WTC11 (cell line): ENCODE measurements around the gene BRAF. TPM values are rescaled to one million over a fixed set of nuclear protein-coding genes. Genes with fewer than 3 reads are reported as not detected.

Experiments used
- ATAC-seq: fragments of 200-7000 bp; cut with Tn5 transposase; 2 replicates; pipeline ENCODE4 v1.10.0; 2021; ENCODE audit warnings: mild to moderate bottlenecking, moderate library complexity
- CTCF ChIA-PET: fragments of 300-600 bp; sonication (Branson Sonifier 250); formaldehyde crosslinking; loops from one replicate; lab custom pipeline; 2021; ENCODE audit warnings: antibody characterized with exemption; lab: Charles Lee
- POLR2A ChIA-PET: fragments of 350-600 bp; sonication (Branson Sonifier 250); formaldehyde crosslinking; loops from one replicate; lab custom pipeline; 2021; ENCODE audit warnings: antibody characterized with exemption; lab: Charles Lee
- DNase-seq: peaks from one replicate; pipeline ENCODE4 v3.0.0; 2021; ENCODE audit warnings: low spot score
- H3K27ac Mint-ChIP-seq: 2 replicates; pipeline ENCODE4 v1.8.0; 2021; ENCODE audit warnings: mixed read lengths
- H3K27me3 Mint-ChIP-seq: 2 replicates; pipeline ENCODE4 v1.8.0; 2021; ENCODE audit warnings: low read depth, mild to moderate bottlenecking, moderate library complexity, mixed read lengths
- H3K36me3 Mint-ChIP-seq: 2 replicates; pipeline ENCODE4 v1.8.0; 2021; ENCODE audit warnings: mixed read lengths
- H3K4me1 Mint-ChIP-seq: 2 replicates; pipeline ENCODE4 v1.8.0; 2022; ENCODE audit warnings: mixed read lengths
- H3K4me3 Mint-ChIP-seq: 2 replicates; pipeline ENCODE4 v1.8.0; 2021; ENCODE audit warnings: mild to moderate bottlenecking, moderate library complexity, mixed read lengths
- H3K9me3 Mint-ChIP-seq: 2 replicates; pipeline ENCODE4 v1.8.0; 2021; ENCODE audit warnings: mixed read lengths
- CREB1 ChIP-seq: sonication (generic); formaldehyde crosslinking; IDR thresholded peaks from 2 replicates; pipeline ENCODE4 v1.8.0; 2023; ENCODE audit warnings: mild to moderate bottlenecking, missing genetic modification reagents
- CTCF ChIP-seq: fragments of 200-600 bp; IDR thresholded peaks from 2 replicates; pipeline ENCODE4 v1.8.0; 2022; ENCODE audit warnings: antibody characterized with exemption
- ERG ChIP-seq: fragments of 250-450 bp; sonication (Bioruptor Pico); IDR thresholded peaks from 2 replicates; pipeline ENCODE4 v1.8.0; 2021; ENCODE audit warnings: mild to moderate bottlenecking
- FOXJ3 ChIP-seq: sonication (generic); formaldehyde crosslinking; IDR thresholded peaks from 2 replicates; pipeline ENCODE4 v1.9.0; 2021; ENCODE audit warnings: missing genetic modification reagents, mild to moderate bottlenecking, borderline replicate concordance
- FOXP4 ChIP-seq: sonication (generic); formaldehyde crosslinking; IDR thresholded peaks from 2 replicates; pipeline ENCODE4 v1.8.0; 2022; ENCODE audit warnings: mild to moderate bottlenecking, missing genetic modification reagents
- GABPB1 ChIP-seq: sonication (generic); formaldehyde crosslinking; IDR thresholded peaks from 2 replicates; pipeline ENCODE4 v1.8.1; 2023; ENCODE audit warnings: mild to moderate bottlenecking, missing genetic modification reagents
- GTF2I ChIP-seq: fragments of 250-450 bp; sonication (Bioruptor Pico); conservative IDR thresholded peaks from 2 replicates; pipeline ENCODE4 v1.4.0; 2021; ENCODE audit warnings: mild to moderate bottlenecking
- KAT7 ChIP-seq: sonication (generic); formaldehyde crosslinking; IDR thresholded peaks from 2 replicates; pipeline ENCODE4 v1.8.1; 2023; ENCODE audit warnings: missing genetic modification reagents, mild to moderate bottlenecking, borderline replicate concordance
- NFATC4 ChIP-seq: fragments of 250-450 bp; sonication (Bioruptor Pico); IDR thresholded peaks from 2 replicates; pipeline ENCODE4 v1.9.0; 2021; ENCODE audit warnings: mild to moderate bottlenecking
- SMAD3 ChIP-seq: sonication (generic); formaldehyde crosslinking; IDR thresholded peaks from 2 replicates; pipeline ENCODE4 v1.8.0; 2022; ENCODE audit warnings: missing genetic modification reagents, mild to moderate bottlenecking, borderline replicate concordance
- SMAD4 ChIP-seq: sonication (generic); formaldehyde crosslinking; IDR thresholded peaks from 2 replicates; pipeline ENCODE4 v1.8.0; 2022; ENCODE audit warnings: mild to moderate bottlenecking, missing genetic modification reagents
- SOX15 ChIP-seq: fragments of 250-450 bp; sonication (Bioruptor Pico); IDR thresholded peaks from 2 replicates; pipeline ENCODE4 v1.9.0; 2021; ENCODE audit warnings: mild to moderate bottlenecking
- STAT6 ChIP-seq: sonication (generic); formaldehyde crosslinking; conservative IDR thresholded peaks from 2 replicates; pipeline ENCODE4 v1.8.1; 2023; ENCODE audit warnings: mild to moderate bottlenecking, low read depth, missing genetic modification reagents, moderate library complexity
- ZBTB43 ChIP-seq: sonication (generic); formaldehyde crosslinking; IDR thresholded peaks from 2 replicates; pipeline ENCODE4 v1.8.1; 2023; ENCODE audit warnings: mild to moderate bottlenecking, missing genetic modification reagents
- ZMAT4 ChIP-seq: fragments of 250-450 bp; sonication (Bioruptor Pico); IDR thresholded peaks from 2 replicates; pipeline ENCODE4 v1.9.0; 2021; ENCODE audit warnings: mild to moderate bottlenecking
- ZNF138 ChIP-seq: sonication (generic); formaldehyde crosslinking; conservative IDR thresholded peaks from 2 replicates; pipeline ENCODE4 v1.8.1; 2022; ENCODE audit warnings: mild to moderate bottlenecking, moderate library complexity, missing genetic modification reagents
- ZNF263 ChIP-seq: sonication (generic); formaldehyde crosslinking; IDR thresholded peaks from 2 replicates; pipeline ENCODE4 v1.8.1; 2022; ENCODE audit warnings: low read depth, mild to moderate bottlenecking, moderate library complexity, missing genetic modification reagents
- total RNA-seq: library from RNA; stranded (reverse); gene quantifications from 3 replicates; pipeline ENCODE4 v1.2.3, GENCODE V29; 2021
- TF ChIP-seq, protein P1 (sequence below): sonication (generic); formaldehyde crosslinking; IDR thresholded peaks from 2 replicates; pipeline ENCODE4 v1.8.1; 2023; ENCODE audit warnings: mild to moderate bottlenecking, missing genetic modification reagents, moderate library complexity
- TF ChIP-seq, protein P2 (sequence below): sonication (generic); formaldehyde crosslinking; IDR thresholded peaks from 2 replicates; pipeline ENCODE4 v1.8.0; 2022; ENCODE audit warnings: mild to moderate bottlenecking, missing genetic modification reagents
- TF ChIP-seq, protein P3 (sequence below): sonication (generic); formaldehyde crosslinking; IDR thresholded peaks from 2 replicates; pipeline ENCODE4 v1.8.1; 2022; ENCODE audit warnings: low read depth, mild to moderate bottlenecking, moderate library complexity, missing genetic modification reagents, borderline replicate concordance

Gene BRAF
- total RNA-seq, 1 experiment from 2014 or later = 29.2 TPM

DNA sequence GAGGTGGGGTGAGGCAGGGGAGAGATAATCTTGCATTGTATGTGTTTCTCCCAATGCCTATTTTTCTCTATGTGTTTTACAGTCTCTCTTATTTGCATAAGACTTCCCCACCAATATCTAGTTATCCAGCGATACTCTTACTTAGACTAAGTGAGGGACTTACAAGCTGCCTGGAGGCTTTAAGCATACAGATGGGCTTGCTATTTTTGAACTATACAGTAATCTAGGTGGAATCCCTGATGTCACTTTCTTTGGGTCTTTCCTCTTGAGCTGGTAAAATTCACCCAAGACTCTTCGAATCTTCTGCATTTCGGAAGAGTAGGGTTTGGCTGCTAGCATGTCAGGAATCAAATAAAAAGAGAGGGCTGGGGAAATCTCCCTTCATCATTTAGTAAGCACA, 151.6 kb downstream of the BRAF start:
- Mint-ChIP-seq H3K4me3 (no peak overlapping the region), H3K4me1 (no peaks in the 10 kb centered on the region), H3K9me3 (no peaks in the 10 kb centered on the region), H3K27me3 (no peaks in the 10 kb centered on the region), H3K27ac (no peak overlapping the region), H3K36me3 (peaks cover 11% of the 10 kb centered on the region)
- DNase-seq (no peak), ATAC-seq (no peak)
- CTCF ChIA-PET = no interaction called here
- TF ChIP-seq GABPB1 (CRISPR knock-in tag) (no peak), CTCF (no peak), ERG (CRISPR knock-in tag) (no peak)
- POLR2A ChIA-PET = interaction anchor here (0.5 kb wide), 1 partner anchor 76 kb away, joined by 3 read pairs; no protein-coding TSS in a partner anchor

DNA sequence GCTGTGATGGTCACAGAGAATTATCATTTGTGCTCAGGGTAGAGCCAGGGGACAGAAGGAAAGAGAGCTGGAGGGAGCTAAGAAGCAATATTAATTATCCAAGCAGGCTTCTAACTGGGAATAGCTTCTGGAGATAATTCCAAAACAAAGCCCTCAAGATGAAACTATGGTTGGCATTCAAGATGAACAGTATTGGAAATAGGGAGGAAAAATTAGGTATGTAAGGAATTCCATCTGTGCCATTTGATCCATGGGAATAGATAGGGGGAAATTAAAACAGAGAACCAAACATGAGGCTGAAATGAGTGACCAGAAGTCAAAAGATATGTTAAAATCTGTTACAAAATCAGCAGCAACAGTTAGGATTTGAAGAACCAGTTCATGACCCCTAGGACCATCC, 152.9 kb downstream of the BRAF start:
- no peaks in the 10 kb centered on the region for H3K4me1 Mint-ChIP-seq
- TF ChIP-seq NFATC4 = no peak
- TF ChIP-seq, protein P1, sequence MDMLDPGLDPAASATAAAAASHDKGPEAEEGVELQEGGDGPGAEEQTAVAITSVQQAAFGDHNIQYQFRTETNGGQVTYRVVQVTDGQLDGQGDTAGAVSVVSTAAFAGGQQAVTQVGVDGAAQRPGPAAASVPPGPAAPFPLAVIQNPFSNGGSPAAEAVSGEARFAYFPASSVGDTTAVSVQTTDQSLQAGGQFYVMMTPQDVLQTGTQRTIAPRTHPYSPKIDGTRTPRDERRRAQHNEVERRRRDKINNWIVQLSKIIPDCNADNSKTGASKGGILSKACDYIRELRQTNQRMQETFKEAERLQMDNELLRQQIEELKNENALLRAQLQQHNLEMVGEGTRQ = no peak
- TF ChIP-seq ZMAT4 = no peak
- TF ChIP-seq KAT7 (CRISPR knock-in tag) = no peak
- no peak for TF ChIP-seq SMAD4
- no peak for TF ChIP-seq GTF2I (CRISPR knock-in tag)
- TF ChIP-seq ZNF263 (CRISPR knock-in tag) = no peak
- TF ChIP-seq, protein P2, sequence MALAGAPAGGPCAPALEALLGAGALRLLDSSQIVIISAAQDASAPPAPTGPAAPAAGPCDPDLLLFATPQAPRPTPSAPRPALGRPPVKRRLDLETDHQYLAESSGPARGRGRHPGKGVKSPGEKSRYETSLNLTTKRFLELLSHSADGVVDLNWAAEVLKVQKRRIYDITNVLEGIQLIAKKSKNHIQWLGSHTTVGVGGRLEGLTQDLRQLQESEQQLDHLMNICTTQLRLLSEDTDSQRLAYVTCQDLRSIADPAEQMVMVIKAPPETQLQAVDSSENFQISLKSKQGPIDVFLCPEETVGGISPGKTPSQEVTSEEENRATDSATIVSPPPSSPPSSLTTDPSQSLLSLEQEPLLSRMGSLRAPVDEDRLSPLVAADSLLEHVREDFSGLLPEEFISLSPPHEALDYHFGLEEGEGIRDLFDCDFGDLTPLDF = no peak
- TF ChIP-seq ZBTB43 = no peak
- no peak for TF ChIP-seq SMAD3 (CRISPR knock-in tag)
- peaks cover 15% of the 10 kb centered on the region for H3K36me3 Mint-ChIP-seq
- ATAC-seq (no peak), DNase-seq (no peak)
- no peaks in the 10 kb centered on the region for H3K9me3 Mint-ChIP-seq
- peak overlapping the region; percentile 82; the same call in 1 of the 2 replicates for H3K27ac Mint-ChIP-seq
- H3K4me3 Mint-ChIP-seq = no peak overlapping the region
- ChIA-PET POLR2A (no interaction called here), CTCF (no interaction called here)
- H3K27me3 Mint-ChIP-seq = no peaks in the 10 kb centered on the region

DNA sequence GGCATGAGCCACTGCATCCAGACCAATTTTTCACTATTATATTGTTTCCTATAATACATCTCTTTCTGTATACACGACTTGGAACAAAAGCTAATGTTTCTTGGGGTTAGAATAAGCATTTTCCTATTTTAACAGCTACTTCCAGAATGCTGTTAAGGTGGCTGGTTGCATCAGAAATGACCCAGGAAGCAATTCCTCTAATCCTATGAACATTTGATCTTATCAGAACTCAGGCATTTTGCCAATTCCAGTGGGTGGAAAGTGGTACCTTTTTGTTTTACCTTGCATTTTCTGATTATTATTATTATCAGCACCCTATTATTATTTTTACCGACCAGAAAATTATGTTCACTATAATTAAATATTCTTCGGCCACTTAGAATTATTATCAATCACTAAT, 154.9 kb downstream of the BRAF start:
- Mint-ChIP-seq H3K27ac (no peak overlapping the region), H3K4me1 (no peaks in the 10 kb centered on the region), H3K9me3 (no peaks in the 10 kb centered on the region), H3K36me3 (peaks cover 17% of the 10 kb centered on the region), H3K27me3 (no peaks in the 10 kb centered on the region), H3K4me3 (no peak overlapping the region)
- ChIA-PET CTCF (no interaction called here), POLR2A (no interaction called here)
- no peak for ATAC-seq
- no peak for DNase-seq
- TF ChIP-seq FOXP4 (CRISPR knock-in tag) = no peak
- no peak for TF ChIP-seq ZNF138 (CRISPR knock-in tag)
- TF ChIP-seq, protein P3, sequence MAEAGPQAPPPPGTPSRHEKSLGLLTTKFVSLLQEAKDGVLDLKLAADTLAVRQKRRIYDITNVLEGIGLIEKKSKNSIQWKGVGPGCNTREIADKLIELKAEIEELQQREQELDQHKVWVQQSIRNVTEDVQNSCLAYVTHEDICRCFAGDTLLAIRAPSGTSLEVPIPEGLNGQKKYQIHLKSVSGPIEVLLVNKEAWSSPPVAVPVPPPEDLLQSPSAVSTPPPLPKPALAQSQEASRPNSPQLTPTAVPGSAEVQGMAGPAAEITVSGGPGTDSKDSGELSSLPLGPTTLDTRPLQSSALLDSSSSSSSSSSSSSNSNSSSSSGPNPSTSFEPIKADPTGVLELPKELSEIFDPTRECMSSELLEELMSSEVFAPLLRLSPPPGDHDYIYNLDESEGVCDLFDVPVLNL = no peak
- no peak for TF ChIP-seq STAT6 (CRISPR knock-in tag)
- no peak for TF ChIP-seq CREB1 (CRISPR knock-in tag)
- TF ChIP-seq FOXJ3 (CRISPR knock-in tag) = no peak
- no peak for TF ChIP-seq SOX15 (CRISPR knock-in tag)
